Measurements from ENCODE around the gene ZC3H10.

DNA sequence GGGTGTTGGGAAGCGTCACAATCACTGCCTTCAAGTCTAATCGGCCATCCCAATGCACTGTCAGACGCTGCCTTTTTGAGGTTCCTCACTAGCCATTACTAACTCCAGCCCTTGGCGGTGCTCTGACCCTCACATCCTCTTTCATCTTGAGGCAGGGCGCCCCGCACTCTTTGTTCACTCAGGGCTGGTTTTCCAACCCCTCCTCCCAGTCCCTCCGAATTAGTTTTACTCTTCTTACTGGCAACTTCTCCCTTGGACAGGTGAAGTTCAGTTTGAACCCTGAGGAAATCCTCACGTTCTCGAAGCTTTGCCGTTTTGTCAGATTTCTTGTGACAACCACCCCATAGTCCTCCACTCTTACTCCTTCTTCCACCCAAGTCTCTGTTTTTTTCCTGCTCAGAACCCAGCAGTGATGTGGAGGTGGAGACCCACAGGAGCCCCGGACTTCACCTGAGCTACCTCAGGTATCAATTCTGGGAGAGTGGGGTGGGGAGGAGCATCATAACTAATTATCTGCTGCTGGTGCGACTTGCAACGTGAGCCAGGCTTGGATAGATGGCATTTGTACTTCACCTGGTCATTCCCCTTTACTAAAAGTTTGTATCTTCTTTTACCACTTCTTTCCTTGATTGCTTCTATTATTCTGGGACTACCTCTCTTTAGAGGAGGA lies 757 bp downstream of the ZC3H10 start:
- TF ChIP-seq CTCF (IDR thresholded peaks at IDR 0.05 in 4 of 5, conservative IDR thresholded peaks at IDR 0.05 in 1 of 5), result no peak
- no peak for TF ChIP-seq POLR2A (IDR thresholded peaks at IDR 0.05)
